ENCODE data around the gene ACTL7B. TPM values are rescaled to one million over a fixed set of nuclear protein-coding genes. Genes with fewer than 3 reads are reported as not detected.
"Not testable (repeated sequence)": the region's sequence is repeated elsewhere in the genome, so short reads cannot be mapped to it uniquely, and the experiment has no call there.

The ACTL7B gene
- polyA plus RNA-seq, 1 donor from 2014 or later: not detected

- Histone ChIP-seq H3K36me3 (ENCODE audit: insufficient read depth, low read length) (no peaks in the 10 kb centered on the region), H3K9me2 (ENCODE audit: insufficient read depth, low read length) (no peaks in the 10 kb centered on the region), H2AFZ (ENCODE audit: low read depth, low read length) (no peak overlapping the region), H3K27me3 (ENCODE audit: insufficient read depth, low read depth, low read length) (no peaks in the 10 kb centered on the region), H4K20me1 (ENCODE audit: insufficient read depth) (no peaks in the 10 kb centered on the region), H3K9me3 (ENCODE audit: low read length) (no peaks in the 10 kb centered on the region), H3F3A (ENCODE audit: insufficient read depth, low read length, poor library complexity, severe bottlenecking) (no peaks in the 10 kb centered on the region), H3K9ac (ENCODE audit: low read length) (no peak overlapping the region), H3K4me3 (ENCODE audit: low read length) (no peak overlapping the region), H3K4me2 (ENCODE audit: low read length) (no peak overlapping the region), H3K79me2 (replicated peaks; ENCODE audit: insufficient read depth, low read length) (no peaks in the 10 kb centered on the region), H3K27ac (ENCODE audit: low read length) (no peak overlapping the region)
- no peak for TF ChIP-seq CTCF (IDR thresholded peaks at IDR 0.05; ENCODE audit: poor library complexity, severe bottlenecking)
- TF ChIP-seq REST (IDR thresholded peaks at IDR 0.05; ENCODE audit: borderline replicate concordance): no peak
- no peak for TF ChIP-seq RAD21 (conservative IDR thresholded peaks at IDR 0.05)
- no peak for TF ChIP-seq EP300 (conservative IDR thresholded peaks at IDR 0.05; ENCODE audit: poor library complexity, severe bottlenecking)
- TF ChIP-seq MXI1 (conservative IDR thresholded peaks at IDR 0.05; ENCODE audit: poor library complexity, severe bottlenecking): no peak
- TF ChIP-seq EZH2 (IDR thresholded peaks at IDR 0.05; ENCODE audit: borderline replicate concordance, insufficient read depth, low read length, poor library complexity, severe bottlenecking): no peak
- no peak for TF ChIP-seq SMC3 (conservative IDR thresholded peaks at IDR 0.05; ENCODE audit: poor library complexity)
- no peak for TF ChIP-seq TAF1 (IDR thresholded peaks at IDR 0.05; ENCODE audit: low read depth)
- TF ChIP-seq POLR2AphosphoS5 (IDR thresholded peaks at IDR 0.05): no peak
Observed at GRCh38 chr9:108844391-108844790, 11.4 kb downstream of the ACTL7B start.

GRCh38 chr9:108842610-108843295, 13.0 kb downstream of the ACTL7B start:
- Histone ChIP-seq H4K20me1 (ENCODE audit: insufficient read depth) (no peaks in the 10 kb centered on the region), H3K4me2 (ENCODE audit: low read length) (no peak overlapping the region), H3K9me2 (ENCODE audit: insufficient read depth, low read length) (no peaks in the 10 kb centered on the region), H3K9me3 (ENCODE audit: low read length) (no peaks in the 10 kb centered on the region), H3K79me2 (replicated peaks; ENCODE audit: insufficient read depth, low read length) (no peaks in the 10 kb centered on the region), H2AFZ (ENCODE audit: low read depth, low read length) (no peak overlapping the region), H3K27me3 (ENCODE audit: insufficient read depth, low read depth, low read length) (no peaks in the 10 kb centered on the region), H3K4me3 (ENCODE audit: low read length) (no peak overlapping the region), H3F3A (ENCODE audit: insufficient read depth, low read length, poor library complexity, severe bottlenecking) (no peaks in the 10 kb centered on the region), H3K9ac (ENCODE audit: low read length) (no peak overlapping the region), H3K36me3 (ENCODE audit: insufficient read depth, low read length) (no peaks in the 10 kb centered on the region), H3K27ac (ENCODE audit: low read length) (no peak overlapping the region)
- TF ChIP-seq CTCF (IDR thresholded peaks at IDR 0.05; ENCODE audit: poor library complexity, severe bottlenecking) (no peak), EZH2 (IDR thresholded peaks at IDR 0.05; ENCODE audit: borderline replicate concordance, insufficient read depth, low read length, poor library complexity, severe bottlenecking) (no peak), EP300 (conservative IDR thresholded peaks at IDR 0.05; ENCODE audit: poor library complexity, severe bottlenecking) (no peak), SMC3 (conservative IDR thresholded peaks at IDR 0.05; ENCODE audit: poor library complexity) (no peak)

GRCh38 chr9:108839561-108839960, 16.2 kb downstream of the ACTL7B start:
- H3K27me3 ChIP-seq (ENCODE audit: insufficient read depth, low read depth, low read length); H3F3A ChIP-seq (ENCODE audit: insufficient read depth, low read length, poor library complexity, severe bottlenecking); H3K27ac ChIP-seq (ENCODE audit: low read length); H2AFZ ChIP-seq (ENCODE audit: low read depth, low read length); H3K36me3 ChIP-seq (ENCODE audit: insufficient read depth, low read length); H3K4me2 ChIP-seq (ENCODE audit: low read length); H3K9me2 ChIP-seq (ENCODE audit: insufficient read depth, low read length); H4K20me1 ChIP-seq (ENCODE audit: insufficient read depth); H3K79me2 ChIP-seq (replicated peaks; ENCODE audit: insufficient read depth, low read length); H3K9me3 ChIP-seq (ENCODE audit: low read length); H3K9ac ChIP-seq (ENCODE audit: low read length); H3K4me3 ChIP-seq (ENCODE audit: low read length): not testable (repeated sequence)
